RWPE1 (cell line): ENCODE results near the gene MTG2.

Experiments used
- CTCF ChIA-PET: fragments of 350-600 bp; sonication (Branson Sonifier 250); formaldehyde crosslinking; extraction: SDS; loops from one replicate; lab custom pipeline; 2021; lab: Yijun Ruan, JAX
- POLR2A ChIA-PET: fragments of 400-600 bp; formaldehyde crosslinking; extraction: SDS; loops from one replicate; lab custom pipeline; 2020; ENCODE audit warnings: antibody characterized with exemption; ENCODE audit not compliant: low non-redundant PET; lab: Yijun Ruan, JAX
- DNase-seq: peaks from one replicate; pipeline ENCODE4 v3.0.0; 2012; ENCODE audit warnings: low spot score
- H3K27ac ChIP-seq: fragments of 450-650 bp; 2 replicates; pipeline ENCODE4 v1.5.1; 2017
- TF ChIP-seq, protein P1 (sequence below): fragments of 450-650 bp; conservative IDR thresholded peaks from 2 replicates; pipeline ENCODE4 v1.5.1; 2017; ENCODE audit warnings: low read depth, mild to moderate bottlenecking

The MTG2 gene

DNA sequence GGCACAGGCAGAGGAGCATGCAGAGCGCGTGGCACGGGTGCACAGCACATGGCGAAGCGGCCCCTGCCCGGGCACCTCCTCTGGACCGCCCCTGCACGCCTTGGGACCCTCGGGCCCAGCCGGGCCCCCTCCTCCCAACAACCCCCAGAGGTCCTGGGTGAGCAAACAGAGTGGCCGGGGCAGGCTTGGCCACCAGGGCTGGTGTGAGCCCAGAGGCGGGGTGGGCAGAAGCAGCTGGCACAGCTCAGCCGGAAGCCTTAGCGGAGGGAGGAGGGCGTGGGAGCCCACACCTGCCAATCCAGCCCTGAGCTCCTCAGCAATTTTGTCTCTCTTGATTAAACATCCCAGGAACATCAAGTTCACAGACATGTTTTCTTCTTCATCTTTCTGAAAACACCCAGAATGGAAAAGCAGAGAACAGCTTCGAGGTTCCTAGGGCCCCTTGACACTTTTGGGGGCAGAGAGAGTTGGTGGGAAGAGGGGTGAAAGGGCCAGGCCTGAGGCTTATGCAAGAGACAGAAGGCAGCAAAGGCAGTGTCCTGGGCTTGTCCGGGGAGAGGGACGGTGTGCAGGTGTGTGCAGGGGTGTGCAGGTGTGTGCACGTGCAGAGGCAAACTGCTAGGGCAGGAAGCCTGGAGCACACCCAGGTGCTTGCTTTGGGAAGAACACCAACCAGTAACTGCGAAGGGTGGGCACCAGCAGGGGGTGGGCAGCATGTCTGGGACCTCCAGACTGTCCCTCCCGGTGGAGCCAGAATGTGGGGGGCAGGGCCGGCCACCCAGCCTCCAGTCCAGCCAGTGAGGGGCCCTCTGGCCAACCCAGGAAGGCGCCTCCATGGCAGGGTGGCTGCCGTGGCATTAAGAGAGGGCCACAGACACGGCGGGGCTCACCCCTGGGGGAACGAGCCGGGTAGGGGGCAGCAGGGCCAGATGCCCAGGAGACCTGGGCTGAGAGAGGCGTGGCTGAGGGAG lies 32.5 kb downstream of the MTG2 start:
- CTCF ChIA-PET: interaction anchor here (0.6 to 0.7 kb wide), 2 partner anchors 16 to 43 kb away, joined by 3 to 4 read pairs; no protein-coding TSS in a partner anchor

DNA sequence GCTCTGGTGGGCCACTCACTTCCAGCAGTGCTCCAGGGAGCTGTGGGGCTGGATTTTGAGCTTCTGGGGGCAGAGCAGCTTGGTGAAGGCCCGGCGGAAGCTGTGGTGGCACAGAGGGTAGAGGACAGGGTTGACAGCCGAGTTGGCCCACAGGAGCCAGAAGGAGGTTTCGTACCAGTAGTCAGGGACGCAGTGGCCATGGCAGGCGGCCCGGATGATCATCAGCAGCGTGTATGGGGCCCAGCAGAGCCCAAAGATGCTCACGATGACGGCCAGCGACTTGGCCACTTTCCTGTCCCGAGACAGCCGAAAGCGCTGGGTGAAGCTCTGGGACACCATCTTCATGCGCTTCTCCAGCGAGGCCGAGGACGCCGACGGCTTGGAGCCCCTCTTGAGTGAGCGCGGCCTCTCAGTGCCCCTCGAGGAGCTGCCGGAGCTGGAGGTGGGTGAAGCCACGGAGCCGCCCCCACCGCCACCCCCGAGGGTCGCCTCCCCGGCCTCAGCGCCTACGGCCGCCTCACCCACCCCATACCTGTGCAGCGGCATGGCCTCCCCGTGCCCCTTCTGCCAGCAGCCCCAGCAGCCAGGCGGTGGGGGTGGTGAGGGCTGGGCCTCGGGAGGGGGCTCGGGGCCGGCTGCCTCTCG lies 33.3 kb downstream of the MTG2 start:
- no peak overlapping the region for H3K27ac ChIP-seq
- TF ChIP-seq, protein P1, sequence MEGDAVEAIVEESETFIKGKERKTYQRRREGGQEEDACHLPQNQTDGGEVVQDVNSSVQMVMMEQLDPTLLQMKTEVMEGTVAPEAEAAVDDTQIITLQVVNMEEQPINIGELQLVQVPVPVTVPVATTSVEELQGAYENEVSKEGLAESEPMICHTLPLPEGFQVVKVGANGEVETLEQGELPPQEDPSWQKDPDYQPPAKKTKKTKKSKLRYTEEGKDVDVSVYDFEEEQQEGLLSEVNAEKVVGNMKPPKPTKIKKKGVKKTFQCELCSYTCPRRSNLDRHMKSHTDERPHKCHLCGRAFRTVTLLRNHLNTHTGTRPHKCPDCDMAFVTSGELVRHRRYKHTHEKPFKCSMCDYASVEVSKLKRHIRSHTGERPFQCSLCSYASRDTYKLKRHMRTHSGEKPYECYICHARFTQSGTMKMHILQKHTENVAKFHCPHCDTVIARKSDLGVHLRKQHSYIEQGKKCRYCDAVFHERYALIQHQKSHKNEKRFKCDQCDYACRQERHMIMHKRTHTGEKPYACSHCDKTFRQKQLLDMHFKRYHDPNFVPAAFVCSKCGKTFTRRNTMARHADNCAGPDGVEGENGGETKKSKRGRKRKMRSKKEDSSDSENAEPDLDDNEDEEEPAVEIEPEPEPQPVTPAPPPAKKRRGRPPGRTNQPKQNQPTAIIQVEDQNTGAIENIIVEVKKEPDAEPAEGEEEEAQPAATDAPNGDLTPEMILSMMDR: no peak
- no peak for DNase-seq
- ChIA-PET POLR2A (no interaction called here), CTCF (interaction anchor here (0.6 kb wide), 2 partner anchors 16 to 44 kb away, joined by 3 read pairs; no protein-coding TSS in a partner anchor)

More for the DNA sequence above, 32.5 kb downstream of the MTG2 start:
- TF ChIP-seq, protein P1: no peak
- no peak overlapping the region for H3K27ac ChIP-seq
- no peak for DNase-seq
- POLR2A ChIA-PET: no interaction called here

DNA sequence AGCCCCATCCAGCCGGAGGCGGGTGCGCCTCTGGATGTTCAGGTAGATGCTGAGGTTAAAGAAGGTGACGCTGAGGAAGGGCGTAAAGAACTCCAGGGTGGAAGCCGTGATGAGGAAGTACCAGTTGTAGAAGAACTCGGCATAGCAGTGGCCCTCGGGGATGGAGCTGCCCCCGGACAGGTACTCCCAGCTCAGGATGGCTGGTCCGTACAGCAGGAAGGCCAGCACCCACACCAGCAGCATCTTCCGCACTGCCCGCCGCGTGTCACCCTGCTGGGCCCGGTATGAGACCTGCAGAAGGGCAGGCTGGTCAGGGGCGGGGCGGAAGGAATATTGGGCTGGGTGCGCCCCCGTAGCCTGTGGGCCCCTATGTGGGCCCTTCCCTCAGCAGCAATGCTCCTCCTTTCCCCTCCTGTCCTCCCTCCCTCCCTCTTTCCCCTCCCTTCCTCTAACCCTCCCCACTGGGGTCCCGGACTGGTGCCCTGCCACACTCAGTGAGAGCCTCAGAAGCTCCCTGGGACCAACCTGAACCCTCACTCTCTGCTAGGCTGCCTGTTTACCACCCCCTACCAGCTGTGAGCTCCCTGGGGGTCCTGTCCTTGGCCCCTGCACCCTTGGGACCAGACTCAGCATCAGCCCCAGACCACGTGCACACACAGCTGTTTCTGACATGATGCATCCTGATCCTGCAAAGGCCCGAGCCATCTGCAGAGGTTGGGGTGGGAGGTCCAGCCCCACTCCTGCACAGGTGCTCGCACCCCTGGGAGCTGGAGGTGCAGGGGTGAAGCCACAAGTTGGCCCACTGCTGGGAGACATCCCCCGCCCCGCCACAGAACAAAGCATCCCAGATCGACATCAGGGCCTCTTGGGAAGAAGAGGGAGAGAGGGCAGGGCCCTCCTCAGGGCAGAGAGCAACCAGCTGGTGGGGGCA lies 34.1 kb downstream of the MTG2 start:
- ChIA-PET POLR2A (no interaction called here), CTCF (interaction anchor here (0.6 kb wide), 1 partner anchor 43 kb away, joined by 3 read pairs; no protein-coding TSS in a partner anchor)
- H3K27ac ChIP-seq: no peak overlapping the region
- DNase-seq: no peak
- TF ChIP-seq, protein P1: no peak

DNA sequence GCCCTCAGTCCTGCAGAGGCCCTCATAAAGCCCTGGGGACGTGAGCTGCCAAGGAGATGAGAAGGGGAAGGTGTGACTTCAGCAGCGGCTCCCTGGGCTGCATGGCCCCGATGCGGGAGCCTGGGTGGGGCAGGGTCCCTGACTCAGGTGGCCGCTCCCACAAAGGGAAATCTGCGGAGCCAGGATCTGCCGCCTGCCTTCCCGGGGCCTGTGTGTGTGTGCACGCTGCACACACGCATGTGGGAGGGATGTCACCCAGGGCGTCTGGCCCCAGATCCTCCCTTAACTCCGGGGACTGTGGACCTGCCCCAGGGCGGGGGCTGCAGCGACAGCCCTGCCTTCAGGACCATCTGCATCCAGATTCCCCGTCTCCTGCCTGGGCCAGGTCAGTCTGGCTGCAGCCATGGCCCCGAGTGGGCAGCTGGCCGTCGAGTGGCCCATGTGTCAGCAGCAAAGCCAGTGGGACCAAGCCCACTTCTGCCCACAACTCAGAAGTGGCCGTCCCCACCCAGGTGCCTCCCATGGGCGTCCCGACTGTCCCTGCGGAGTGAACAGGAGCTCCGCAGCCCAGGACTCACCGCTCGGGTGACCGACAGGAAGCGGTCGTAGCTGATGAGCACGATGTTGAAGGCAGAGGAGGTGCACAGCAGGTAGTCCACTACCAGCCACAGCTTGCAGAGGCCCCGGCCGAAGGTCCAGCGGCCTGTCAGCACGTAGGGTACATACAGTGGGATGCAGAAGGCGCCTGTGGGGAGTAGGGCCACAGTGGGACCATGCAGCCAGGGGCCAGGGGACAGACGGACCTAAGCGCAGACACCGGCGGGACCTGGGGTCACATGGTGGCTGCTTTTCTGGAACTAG lies 35.3 kb downstream of the MTG2 start:
- ChIA-PET CTCF (interaction anchor here (0.6 to 1.5 kb wide), 4 partner anchors 9 to 331 kb away, joined by 4 to 7 read pairs (median 4); no protein-coding TSS in a partner anchor), POLR2A (no interaction called here)
- no peak for DNase-seq

More for the DNA sequence above, 35.3 kb downstream of the MTG2 start:
- no peak overlapping the region for H3K27ac ChIP-seq
- TF ChIP-seq, protein P1: no peak
